GM06990 (cell line): ENCODE results near the gene QKI.
A peak's percentile ranks its signal among the peaks of the same experiment; 100 is the strongest.

ENCODE experiments used
- DNase-seq: peaks from one replicate; pipeline ENCODE4 v3.0.0-alpha.2; 2011; ENCODE audit not compliant: insufficient read length; ENCODE audit errors: extremely low read depth
- H3K27me3 ChIP-seq: replicated peaks from 2 replicates; pipeline ENCODE4 v1.6.0; 2011; ENCODE audit warnings: low read length; ENCODE audit not compliant: control insufficient read depth, insufficient read depth
- H3K36me3 ChIP-seq: 2 replicates; pipeline ENCODE4 v1.5.1; 2011; ENCODE audit warnings: low read length; ENCODE audit not compliant: control insufficient read depth, insufficient read depth
- H3K4me3 ChIP-seq: replicated peaks from 2 replicates; pipeline ENCODE4 v1.5.1; 2011; ENCODE audit warnings: low read depth, mild to moderate bottlenecking, control low read depth, low read length
- TF ChIP-seq, protein P1 (sequence below): IDR thresholded peaks from 2 replicates; pipeline ENCODE4 v1.5.1; 2011; ENCODE audit warnings: low read length, control low read depth, mild to moderate bottlenecking, inconsistent platforms; ENCODE audit not compliant: insufficient read depth, poor library complexity, severe bottlenecking

QKI gene

GRCh38 chr6:163547287-163547686 is 132.8 kb downstream of the QKI start:
- TF ChIP-seq, protein P1, sequence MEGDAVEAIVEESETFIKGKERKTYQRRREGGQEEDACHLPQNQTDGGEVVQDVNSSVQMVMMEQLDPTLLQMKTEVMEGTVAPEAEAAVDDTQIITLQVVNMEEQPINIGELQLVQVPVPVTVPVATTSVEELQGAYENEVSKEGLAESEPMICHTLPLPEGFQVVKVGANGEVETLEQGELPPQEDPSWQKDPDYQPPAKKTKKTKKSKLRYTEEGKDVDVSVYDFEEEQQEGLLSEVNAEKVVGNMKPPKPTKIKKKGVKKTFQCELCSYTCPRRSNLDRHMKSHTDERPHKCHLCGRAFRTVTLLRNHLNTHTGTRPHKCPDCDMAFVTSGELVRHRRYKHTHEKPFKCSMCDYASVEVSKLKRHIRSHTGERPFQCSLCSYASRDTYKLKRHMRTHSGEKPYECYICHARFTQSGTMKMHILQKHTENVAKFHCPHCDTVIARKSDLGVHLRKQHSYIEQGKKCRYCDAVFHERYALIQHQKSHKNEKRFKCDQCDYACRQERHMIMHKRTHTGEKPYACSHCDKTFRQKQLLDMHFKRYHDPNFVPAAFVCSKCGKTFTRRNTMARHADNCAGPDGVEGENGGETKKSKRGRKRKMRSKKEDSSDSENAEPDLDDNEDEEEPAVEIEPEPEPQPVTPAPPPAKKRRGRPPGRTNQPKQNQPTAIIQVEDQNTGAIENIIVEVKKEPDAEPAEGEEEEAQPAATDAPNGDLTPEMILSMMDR, result no peak
- DNase-seq, result no peak
- no peaks in the 10 kb centered on the region for H3K27me3 ChIP-seq
- H3K36me3 ChIP-seq, result no peaks in the 10 kb centered on the region
- no peak overlapping the region for H3K4me3 ChIP-seq

DNA sequence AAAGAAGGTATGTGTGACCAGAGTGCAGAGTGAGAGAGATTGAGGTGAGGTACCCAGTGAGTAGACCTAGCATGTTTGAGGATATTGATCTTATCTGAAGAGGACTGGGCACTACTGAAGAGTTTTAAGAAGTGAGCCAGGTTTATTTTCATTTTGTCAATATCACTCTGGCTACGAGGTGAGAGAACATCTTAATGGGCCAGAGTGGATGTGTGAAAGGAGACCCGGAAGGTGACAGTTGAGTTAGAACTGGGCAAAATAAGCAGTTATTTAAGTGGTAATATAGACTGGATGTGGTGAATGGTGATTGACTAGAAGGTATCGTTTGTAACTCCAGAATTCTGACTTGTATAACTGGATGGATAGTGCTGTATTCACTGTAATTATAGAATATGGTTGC is 134.1 kb downstream of the QKI start:
- DNase-seq, result no peak
- Histone ChIP-seq H3K27me3 (no peaks in the 10 kb centered on the region), H3K36me3 (no peaks in the 10 kb centered on the region), H3K4me3 (no peak overlapping the region)
- TF ChIP-seq, protein P1, result no peak

DNA sequence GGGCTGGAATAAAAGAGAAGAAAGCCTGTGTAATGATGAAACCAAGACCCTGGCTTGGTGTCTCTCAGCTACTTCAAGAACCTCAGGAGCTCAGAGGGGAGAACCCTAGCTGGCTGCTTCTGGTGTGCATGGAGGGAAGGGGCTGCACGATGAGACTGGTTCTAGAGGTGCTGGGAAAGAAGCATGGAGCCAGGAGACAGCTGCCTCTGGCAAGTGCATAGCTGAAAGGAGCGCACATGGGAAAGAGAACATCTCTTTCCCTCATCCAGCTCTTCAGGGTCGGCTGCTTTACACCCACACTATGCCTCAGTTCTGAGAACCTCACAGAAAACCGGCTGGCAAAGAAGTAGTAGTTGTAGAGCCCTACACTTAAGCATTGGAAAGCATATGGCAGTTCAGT is 139.5 kb downstream of the QKI start:
- Histone ChIP-seq H3K4me3 (no peak overlapping the region), H3K36me3 (peaks cover 5% of the 10 kb centered on the region), H3K27me3 (no peaks in the 10 kb centered on the region)
- no peak for DNase-seq
- TF ChIP-seq, protein P1, result no peak

DNA sequence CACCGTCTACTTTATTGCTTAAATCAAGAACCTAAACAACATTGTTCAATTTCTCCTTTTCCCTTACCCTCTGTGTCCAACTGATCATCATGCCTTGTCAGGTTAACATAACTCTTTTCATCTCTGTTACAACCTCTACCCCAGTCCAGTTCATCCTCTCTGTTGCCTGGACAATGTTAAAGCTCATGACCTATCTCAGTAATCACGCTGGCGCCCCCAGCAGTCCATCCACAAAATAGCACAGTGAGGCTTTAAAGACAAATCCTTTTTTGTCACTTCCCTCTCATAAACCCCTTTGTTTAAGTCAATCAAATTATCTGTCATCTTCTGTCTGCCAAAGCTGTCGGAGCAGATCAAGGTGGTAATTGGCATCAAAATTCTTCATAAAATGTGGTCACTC is 140.1 kb downstream of the QKI start:
- H3K27me3 ChIP-seq, result no peaks in the 10 kb centered on the region
- TF ChIP-seq, protein P1, result peak; percentile 44
- H3K36me3 ChIP-seq, result peaks cover 5% of the 10 kb centered on the region
- H3K4me3 ChIP-seq, result no peak overlapping the region
- DNase-seq, result no peak

DNA sequence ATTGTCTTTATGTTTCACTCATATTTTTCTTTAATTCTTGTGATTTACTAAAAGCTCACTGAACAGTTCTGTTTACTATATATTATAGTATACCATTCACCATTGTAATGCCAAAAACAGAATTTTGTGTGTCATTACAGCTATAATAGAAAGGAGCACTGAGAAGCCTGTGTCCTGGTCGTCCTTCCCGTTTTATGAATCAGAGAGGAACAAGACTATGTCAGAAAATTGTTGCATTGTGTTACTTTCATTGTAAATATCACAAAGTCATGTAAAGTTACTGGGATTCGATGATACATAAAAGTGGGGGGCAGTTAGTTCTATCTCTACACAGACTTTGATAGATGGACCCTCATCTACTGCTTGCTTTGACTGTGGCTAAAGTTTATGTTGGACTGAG is 145.1 kb downstream of the QKI start:
- Histone ChIP-seq H3K4me3 (no peak overlapping the region), H3K36me3 (peaks cover 4% of the 10 kb centered on the region), H3K27me3 (no peaks in the 10 kb centered on the region)
- TF ChIP-seq, protein P1, result no peak
- no peak for DNase-seq

DNA sequence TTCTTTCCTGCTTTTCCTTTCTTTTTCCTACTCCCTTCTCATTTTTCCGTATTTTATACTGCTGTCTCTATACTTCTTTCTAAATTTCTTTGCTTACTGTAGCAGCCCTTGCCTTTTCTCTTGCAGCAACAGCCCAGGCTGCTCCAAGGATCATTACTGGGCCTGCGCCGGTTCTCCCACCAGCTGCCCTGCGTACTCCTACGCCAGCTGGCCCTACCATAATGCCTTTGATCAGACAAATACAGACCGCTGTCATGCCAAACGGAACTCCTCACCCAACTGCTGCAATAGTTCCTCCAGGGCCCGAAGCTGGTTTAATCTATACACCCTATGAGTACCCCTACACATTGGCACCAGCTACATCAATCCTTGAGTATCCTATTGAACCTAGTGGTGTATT is 148.8 kb downstream of the QKI start:
- Histone ChIP-seq H3K27me3 (no peaks in the 10 kb centered on the region), H3K4me3 (no peak overlapping the region), H3K36me3 (peaks cover 4% of the 10 kb centered on the region)
- no peak for DNase-seq
- TF ChIP-seq, protein P1, result no peak
